Upper lobe of left lung (tissue), 6 donors: ENCODE measurements around the gene LYSMD1. TPM values are rescaled to one million over a fixed set of nuclear protein-coding genes. Genes with fewer than 3 reads are reported as not detected.

Experiments used
- ATAC-seq, 2 donors: fragments of 200-7000 bp; cut with Tn5 transposase; one replicate each; pipeline ENCODE4 v1.9.1; 2022; ENCODE audit warnings: mild to moderate bottlenecking in 2 of 2, moderate library complexity in 2 of 2; ENCODE audit not compliant: low FRiP score in 2 of 2
- DNase-seq, 2 donors: peaks; one replicate each; pipeline ENCODE4 v3.0.0-alpha.2; 2019 to 2020
- H3K27ac ChIP-seq, 4 donors: fragments of 200-600 bp; sonication (generic); one replicate each; pipeline ENCODE4 v1.5.1; 2016 to 2019
- H3K27me3 ChIP-seq, 4 donors: fragments of 200-600 bp; sonication (generic); one replicate each; pipeline ENCODE4 v1.5.1; 2017 to 2019
- H3K36me3 ChIP-seq, 4 donors: fragments of 200-600 bp; sonication (generic); one replicate each; pipeline ENCODE4 v1.5.1; 2016 to 2019
- H3K4me1 ChIP-seq, 4 donors: fragments of 200-600 bp; sonication (generic); one replicate each; pipeline ENCODE4 v1.5.1; 2018 to 2019
- H3K4me3 ChIP-seq, 4 donors: fragments of 200-600 bp; sonication (generic); one replicate each; pipeline ENCODE4 v1.5.1; 2017 to 2019; ENCODE audit warnings: mild to moderate bottlenecking in 2 of 4, moderate library complexity in 1 of 4
- H3K9me3 ChIP-seq, 4 donors: fragments of 200-600 bp; sonication (generic); one replicate each; pipeline ENCODE4 v1.5.1; 2018 to 2019
- CTCF ChIP-seq, 6 experiments: fragments of 450-650 bp in 4 of 6; fragments of 200-600 bp in 2 of 6; sonication (generic) in 2 of 6; IDR thresholded peaks; one replicate each; pipeline ENCODE4 v1.5.1; 2016 to 2019; ENCODE audit warnings: antibody characterized with exemption in 6 of 6
- EP300 ChIP-seq, 4 donors: sonication (generic); formaldehyde crosslinking; IDR thresholded peaks; one replicate each; pipeline ENCODE4 v1.5.1; 2017; ENCODE audit warnings: antibody characterized with exemption in 4 of 4, control low read depth in 2 of 4
- POLR2A ChIP-seq, 4 donors: fragments of 450-650 bp; IDR thresholded peaks; one replicate each; pipeline ENCODE4 v1.5.1; 2016 to 2017; ENCODE audit warnings: antibody characterized with exemption in 4 of 4, mild to moderate bottlenecking in 2 of 4
- POLR2AphosphoS5 ChIP-seq, 2 donors: sonication (generic); formaldehyde crosslinking; IDR thresholded peaks; one replicate each; pipeline ENCODE4 v1.5.1; 2017; ENCODE audit warnings: antibody characterized with exemption in 2 of 2
- WGBS, 2 donors: methylation state at CpG; one replicate each; pipeline ENCODE4 v1.1.5; 2017 to 2018; 5-methylcytosine and 5-hydroxymethylcytosine counted together
- total RNA-seq, 6 donors: library from RNA; depleted of rRNA in 4 of 6; stranded (reverse); fragments of >200 nt in 4 of 6; gene quantifications; one replicate each; pipeline versions ENCODE4 v1.1.0 to v1.2.1, GENCODE V29; 2016 to 2021
- donor health status: DM: no; HTN: no; CAD: no; lungs with moderate emphysema.
- donor health status: DM: no; HTN: yes; CAD: no; lungs with severe emphysema.

The LYSMD1 gene
- total RNA-seq, 6 donors from 2014 or later, result 2.2 to 16.8 (median 6.2) TPM

- no peaks in the 10 kb centered on the region for H3K27me3 ChIP-seq
- ATAC-seq (no peak), DNase-seq (no peak)
- H3K27ac ChIP-seq, result no peak overlapping the region
- peaks cover 3 to 14% (median 8%) of the 10 kb centered on the region in 4 donors for H3K4me1 ChIP-seq
- WGBS, 2 donors, result 91 to 93% methylated on average over 9 to 12 of the region's 12 CpGs
- no peaks in the 10 kb centered on the region for H3K9me3 ChIP-seq
- H3K4me3 ChIP-seq, result no peak overlapping the region
- TF ChIP-seq EP300 (IDR thresholded peaks at IDR 0.05) (no peak), POLR2A (IDR thresholded peaks at IDR 0.05) (no peak), POLR2AphosphoS5 (IDR thresholded peaks at IDR 0.05) (no peak), CTCF (IDR thresholded peaks at IDR 0.05) (no peak)
- peaks cover 0 to 20% (median 5%) of the 10 kb centered on the region in 4 donors for H3K36me3 ChIP-seq
Observed at GRCh38 chr1:151135433-151136385, 30.0 kb downstream of the LYSMD1 start.

GRCh38 chr1:151134991-151135390, 30.7 kb downstream of the LYSMD1 start:
- WGBS, 2 donors, result 90 to 98% methylated on average over 6 to 7 of the region's 7 CpGs
- DNase-seq, result peak in 1 of 2 donors; percentile 56

GRCh38 chr1:151134396-151134795, 31.3 kb downstream of the LYSMD1 start:
- Histone ChIP-seq H3K4me3 (no peak overlapping the region), H3K9me3 (no peaks in the 10 kb centered on the region), H3K4me1 (peaks cover 4 to 17% (median 8%) of the 10 kb centered on the region in 4 donors), H3K27me3 (no peaks in the 10 kb centered on the region), H3K36me3 (peaks cover 0 to 16% (median 3%) of the 10 kb centered on the region in 4 donors), H3K27ac (no peak overlapping the region)
- WGBS, 2 donors, result 98 to 100% methylated on average over 3 of the region's 3 CpGs
- no peak for DNase-seq
- no peak for TF ChIP-seq POLR2AphosphoS5 (IDR thresholded peaks at IDR 0.05)
- TF ChIP-seq POLR2A (IDR thresholded peaks at IDR 0.05), result no peak
- TF ChIP-seq CTCF (IDR thresholded peaks at IDR 0.05), result no peak
- no peak for TF ChIP-seq EP300 (IDR thresholded peaks at IDR 0.05)
- ATAC-seq, result no peak

More at GRCh38 chr1:151134991-151135390, 30.7 kb downstream of the LYSMD1 start:
- TF ChIP-seq EP300 (IDR thresholded peaks at IDR 0.05), result no peak
- H3K36me3 ChIP-seq, result peaks cover 0 to 20% (median 5%) of the 10 kb centered on the region in 4 donors
- ATAC-seq, result no peak
- H3K4me1 ChIP-seq, result peaks cover 4 to 17% (median 8%) of the 10 kb centered on the region in 4 donors
- no peak overlapping the region for H3K27ac ChIP-seq
- H3K27me3 ChIP-seq, result no peaks in the 10 kb centered on the region
- H3K4me3 ChIP-seq, result no peak overlapping the region
- H3K9me3 ChIP-seq, result no peaks in the 10 kb centered on the region

- 82 to 95% methylated on average over 33 to 37 of the region's 65 CpGs for WGBS, 2 donors
- Histone ChIP-seq H3K27me3 (no peaks in the 10 kb centered on the region), H3K4me1 (peaks cover 4 to 17% (median 8%) of the 10 kb centered on the region in 4 donors), H3K27ac (no peak overlapping the region), H3K4me3 (peak overlapping the region in 1 of 4 donors; percentile 8), H3K36me3 (peaks cover 0 to 16% (median 3%) of the 10 kb centered on the region in 4 donors), H3K9me3 (no peaks in the 10 kb centered on the region)
- peak in 1 of 2 donors; percentile 12 for ATAC-seq
- TF ChIP-seq POLR2AphosphoS5 (IDR thresholded peaks at IDR 0.05), result no peak
- TF ChIP-seq CTCF (IDR thresholded peaks at IDR 0.05), result no peak
- TF ChIP-seq EP300 (IDR thresholded peaks at IDR 0.05), result no peak
- TF ChIP-seq POLR2A (IDR thresholded peaks at IDR 0.05), result no peak
- DNase-seq, result peak in 1 of 2 donors; percentile 86
Observed at GRCh38 chr1:151133018-151133806, 32.5 kb downstream of the LYSMD1 start.
